Measurements from ENCODE around the gene PCNX2. TPM values are rescaled to one million over a fixed set of nuclear protein-coding genes. Genes with fewer than 3 reads are reported as not detected.

Gene PCNX2
- total RNA-seq, 1 experiment from 2014 or later = 15.3 TPM

DNA sequence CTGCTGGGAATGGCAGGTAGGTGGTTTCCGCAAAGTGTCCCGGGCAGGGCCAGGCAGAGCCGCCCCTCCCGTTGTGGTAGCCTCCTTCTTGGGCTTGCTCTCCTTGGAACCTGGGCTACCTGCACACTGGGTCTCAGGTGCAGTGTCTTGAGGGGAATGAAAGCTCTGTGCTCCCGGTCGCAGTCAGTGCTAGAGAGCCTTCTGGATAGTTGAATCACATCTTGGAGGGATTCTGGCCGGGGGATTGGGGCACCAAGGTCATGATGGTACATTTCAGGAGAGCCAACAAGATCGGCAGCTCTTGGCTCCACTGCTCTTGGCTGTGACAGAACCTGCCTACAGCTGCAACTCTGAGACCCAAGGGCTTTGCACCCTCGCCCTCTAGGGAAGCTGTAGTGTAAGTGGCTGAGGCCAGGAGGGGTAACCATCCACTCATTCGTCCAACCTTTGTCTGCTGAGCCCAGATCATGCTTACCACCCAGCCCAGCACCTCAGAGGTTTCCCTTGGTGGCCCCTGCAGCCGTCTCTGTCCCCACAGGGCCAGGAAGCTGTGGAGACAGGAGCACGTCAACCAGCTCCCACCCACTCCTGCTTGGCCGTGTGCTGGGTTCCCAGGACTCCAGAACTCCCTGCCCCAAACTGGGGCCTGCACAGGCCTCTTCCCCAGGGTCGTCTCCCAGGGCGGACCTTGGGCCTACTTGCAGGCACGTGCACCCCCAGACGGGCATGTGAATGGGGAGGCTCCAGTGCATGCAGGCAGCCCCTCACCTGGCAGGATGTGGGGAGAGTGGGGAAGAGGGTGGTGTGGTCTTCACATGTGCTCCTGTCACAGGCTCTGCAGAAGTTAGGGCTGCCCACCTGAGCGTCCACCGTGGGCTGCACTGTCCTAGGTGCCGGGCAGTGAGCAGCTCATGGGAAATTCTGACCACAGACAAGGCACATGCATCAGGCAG, 305.1 kb downstream of the PCNX2 start (continued):
- TF ChIP-seq, protein P1, sequence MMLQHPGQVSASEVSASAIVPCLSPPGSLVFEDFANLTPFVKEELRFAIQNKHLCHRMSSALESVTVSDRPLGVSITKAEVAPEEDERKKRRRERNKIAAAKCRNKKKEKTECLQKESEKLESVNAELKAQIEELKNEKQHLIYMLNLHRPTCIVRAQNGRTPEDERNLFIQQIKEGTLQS (IDR thresholded peaks at IDR 0.05) = no peak
- TF ChIP-seq POLR2AphosphoS5 (IDR thresholded peaks at IDR 0.05; ENCODE audit: low read depth, low read length) = no peak
- no peak for TF ChIP-seq TCF7L2 (IDR thresholded peaks at IDR 0.05; ENCODE audit: borderline replicate concordance, extremely low read depth, insufficient read depth, insufficient read length)
- TF ChIP-seq FOSL1 (IDR thresholded peaks at IDR 0.05; ENCODE audit: low read depth) = no peak
- no peak for TF ChIP-seq POLR2A (IDR thresholded peaks at IDR 0.05; ENCODE audit: borderline replicate concordance, extremely low read depth, insufficient read depth, insufficient read length)

- Histone ChIP-seq H3K4me3 (replicated peaks in 1 of 2; ENCODE audit: low read depth in 1 of 2, low read length in 2 of 2) (no peak overlapping the region), H2AFZ (ENCODE audit: low read depth, low read length, poor library complexity, severe bottlenecking) (no peak overlapping the region), H3K9me2 (ENCODE audit: insufficient read depth) (no peaks in the 10 kb centered on the region), H3K4me2 (ENCODE audit: low read length) (no peak overlapping the region), H3K27me3 (ENCODE audit: insufficient read depth, low read length) (no peaks in the 10 kb centered on the region), H3K36me3 (ENCODE audit: control insufficient read depth in 1 of 2, insufficient read depth in 2 of 2, low read length in 2 of 2) (peaks cover 0 to under 1% of the 10 kb centered on the region in 2 experiments; a peak in 1 of 4 replicates), H3K79me2 (ENCODE audit: insufficient read depth, low read length) (no peaks in the 10 kb centered on the region), H3K9ac (ENCODE audit: low read length) (no peak overlapping the region), H4K20me1 (ENCODE audit: insufficient read depth) (no peaks in the 10 kb centered on the region), H3K9me3 (ENCODE audit: control insufficient read depth in 1 of 2, insufficient read depth in 1 of 2, low read depth in 1 of 2, low read length in 2 of 2) (peaks cover 3 to 4% of the 10 kb centered on the region in 2 experiments; a peak in 2 of 4 replicates), H3K27ac (ENCODE audit: low read depth, low read length) (no peak overlapping the region), H3K4me1 (ENCODE audit: control insufficient read depth in 1 of 2, insufficient read depth in 2 of 2, low read length in 2 of 2) (peaks cover 5 to 8% of the 10 kb centered on the region in 2 experiments; a peak in 1 of 4 replicates)
- BruUV-seq (replicated peaks) = no TSS peak
- ChIA-PET CTCF (no interaction called here), RAD21 (ENCODE audit: low non-redundant PET in 1 of 2, low total read pairs in 2 of 2, uncharacterized antibody in 2 of 2, unreplicated experiment in 2 of 2) (no interaction called here), POLR2A (no interaction called here)
- DNase-seq (ENCODE audit: low read depth, low spot score) (no peak), ATAC-seq (no peak)
- intact Hi-C loops (cut with micrococcal nuclease) = no loop called here
- TF ChIP-seq YY1 (IDR thresholded peaks at IDR 0.05; ENCODE audit: extremely low read depth, insufficient replicate concordance, low read depth, low read length) (no peak), EZH2 (IDR thresholded peaks at IDR 0.05) (no peak), EZH2phosphoT487 (IDR thresholded peaks at IDR 0.05; ENCODE audit: borderline replicate concordance) (no peak), CBX3 (IDR thresholded peaks at IDR 0.05; ENCODE audit: low read depth) (no peak), ZFX (IDR thresholded peaks at IDR 0.05) (no peak), MAX (IDR thresholded peaks at IDR 0.05) (no peak), POLR2AphosphoS5 (IDR thresholded peaks at IDR 0.05; ENCODE audit: low read depth, low read length) (no peak), RAD21 (IDR thresholded peaks at IDR 0.05; ENCODE audit: low read depth) (no peak), ELF1 (IDR thresholded peaks at IDR 0.05; ENCODE audit: borderline replicate concordance, low read depth) (no peak), JUND (IDR thresholded peaks at IDR 0.05) (no peak), POLR2A (IDR thresholded peaks at IDR 0.05; ENCODE audit: borderline replicate concordance, extremely low read depth, insufficient read depth, insufficient read length) (no peak), EGR1 (IDR thresholded peaks at IDR 0.05; ENCODE audit: low read depth) (no peak), ZNF274 (IDR thresholded peaks at IDR 0.05; ENCODE audit: low read depth, low read length) (no peak), SIN3A (IDR thresholded peaks at IDR 0.05; ENCODE audit: low read depth) (no peak), CEBPB (IDR thresholded peaks at IDR 0.05; ENCODE audit: low read depth) (no peak)
- TF ChIP-seq, protein P2, sequence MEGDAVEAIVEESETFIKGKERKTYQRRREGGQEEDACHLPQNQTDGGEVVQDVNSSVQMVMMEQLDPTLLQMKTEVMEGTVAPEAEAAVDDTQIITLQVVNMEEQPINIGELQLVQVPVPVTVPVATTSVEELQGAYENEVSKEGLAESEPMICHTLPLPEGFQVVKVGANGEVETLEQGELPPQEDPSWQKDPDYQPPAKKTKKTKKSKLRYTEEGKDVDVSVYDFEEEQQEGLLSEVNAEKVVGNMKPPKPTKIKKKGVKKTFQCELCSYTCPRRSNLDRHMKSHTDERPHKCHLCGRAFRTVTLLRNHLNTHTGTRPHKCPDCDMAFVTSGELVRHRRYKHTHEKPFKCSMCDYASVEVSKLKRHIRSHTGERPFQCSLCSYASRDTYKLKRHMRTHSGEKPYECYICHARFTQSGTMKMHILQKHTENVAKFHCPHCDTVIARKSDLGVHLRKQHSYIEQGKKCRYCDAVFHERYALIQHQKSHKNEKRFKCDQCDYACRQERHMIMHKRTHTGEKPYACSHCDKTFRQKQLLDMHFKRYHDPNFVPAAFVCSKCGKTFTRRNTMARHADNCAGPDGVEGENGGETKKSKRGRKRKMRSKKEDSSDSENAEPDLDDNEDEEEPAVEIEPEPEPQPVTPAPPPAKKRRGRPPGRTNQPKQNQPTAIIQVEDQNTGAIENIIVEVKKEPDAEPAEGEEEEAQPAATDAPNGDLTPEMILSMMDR (IDR thresholded peaks at IDR 0.05 in 2 of 3, conservative IDR thresholded peaks at IDR 0.05 in 1 of 3; ENCODE audit: borderline replicate concordance in 1 of 3, insufficient read depth in 1 of 3, low read depth in 2 of 3, low read length in 2 of 3) = no peak
- TF ChIP-seq, protein P3, sequence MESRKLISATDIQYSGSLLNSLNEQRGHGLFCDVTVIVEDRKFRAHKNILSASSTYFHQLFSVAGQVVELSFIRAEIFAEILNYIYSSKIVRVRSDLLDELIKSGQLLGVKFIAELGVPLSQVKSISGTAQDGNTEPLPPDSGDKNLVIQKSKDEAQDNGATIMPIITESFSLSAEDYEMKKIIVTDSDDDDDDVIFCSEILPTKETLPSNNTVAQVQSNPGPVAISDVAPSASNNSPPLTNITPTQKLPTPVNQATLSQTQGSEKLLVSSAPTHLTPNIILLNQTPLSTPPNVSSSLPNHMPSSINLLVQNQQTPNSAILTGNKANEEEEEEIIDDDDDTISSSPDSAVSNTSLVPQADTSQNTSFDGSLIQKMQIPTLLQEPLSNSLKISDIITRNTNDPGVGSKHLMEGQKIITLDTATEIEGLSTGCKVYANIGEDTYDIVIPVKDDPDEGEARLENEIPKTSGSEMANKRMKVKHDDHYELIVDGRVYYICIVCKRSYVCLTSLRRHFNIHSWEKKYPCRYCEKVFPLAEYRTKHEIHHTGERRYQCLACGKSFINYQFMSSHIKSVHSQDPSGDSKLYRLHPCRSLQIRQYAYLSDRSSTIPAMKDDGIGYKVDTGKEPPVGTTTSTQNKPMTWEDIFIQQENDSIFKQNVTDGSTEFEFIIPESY (IDR thresholded peaks at IDR 0.05; ENCODE audit: extremely low read depth, insufficient replicate concordance, low read length) = no peak
- TF ChIP-seq, protein P1 (IDR thresholded peaks at IDR 0.05) = no peak
These were observed 306.9 kb downstream of the PCNX2 start for GRCh38 chr1:232988572-232989040.

Measured in HCT116 (cell line).